GM13976 (cell line): ENCODE data around the gene SLC38A2.
A peak's percentile ranks its signal among the peaks of the same experiment; 100 is the strongest.
"Not testable (repeated sequence)": the region's sequence is repeated elsewhere in the genome, so short reads cannot be mapped to it uniquely, and the experiment has no call there.

ENCODE experiments used
- DNase-seq: peaks from one replicate; pipeline ENCODE4 v3.0.0; 2012; ENCODE audit warnings: low spot score
- in situ Hi-C: fragments of 300-500 bp; cut with MboI; formaldehyde crosslinking; loops from one replicate; pipeline ENCODE4 v1.12.0; 2022; ENCODE audit warnings: low sequenced_read_pairs, mixed read lengths, inconsistent platforms; ENCODE audit not compliant: unreplicated experiment
- TF ChIP-seq, protein P1 (sequence below): IDR thresholded peaks from 2 replicates; pipeline ENCODE4 v1.5.1; 2012; ENCODE audit warnings: borderline replicate concordance, mild to moderate bottlenecking; ENCODE audit not compliant: insufficient read depth; ENCODE audit errors: extremely low read depth, missing control alignments, control extremely low read depth

Gene SLC38A2

DNA sequence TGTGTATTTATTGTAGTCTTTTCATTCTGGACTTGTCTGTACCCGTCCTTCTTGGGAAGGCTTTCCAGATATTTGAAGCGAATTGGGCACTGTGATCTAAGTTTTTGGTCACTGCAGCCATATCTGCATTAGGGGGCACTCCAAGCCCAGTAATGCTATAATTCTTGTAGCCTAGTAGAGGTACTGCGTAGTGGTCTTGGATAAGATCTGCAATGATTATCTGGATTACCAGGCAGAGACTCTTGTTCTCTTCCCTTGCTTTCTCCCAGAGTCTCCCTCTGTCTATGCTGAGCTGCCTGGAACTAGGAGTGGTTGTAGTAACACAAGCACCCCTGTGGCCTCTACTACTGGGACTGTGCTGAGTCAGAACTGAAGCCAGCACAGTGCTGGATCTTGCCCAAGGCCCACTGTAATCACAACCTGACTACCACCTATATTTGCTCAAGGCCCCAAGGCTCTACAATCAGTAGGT lies 30.0 kb downstream of the SLC38A2 start:
- TF ChIP-seq, protein P1, sequence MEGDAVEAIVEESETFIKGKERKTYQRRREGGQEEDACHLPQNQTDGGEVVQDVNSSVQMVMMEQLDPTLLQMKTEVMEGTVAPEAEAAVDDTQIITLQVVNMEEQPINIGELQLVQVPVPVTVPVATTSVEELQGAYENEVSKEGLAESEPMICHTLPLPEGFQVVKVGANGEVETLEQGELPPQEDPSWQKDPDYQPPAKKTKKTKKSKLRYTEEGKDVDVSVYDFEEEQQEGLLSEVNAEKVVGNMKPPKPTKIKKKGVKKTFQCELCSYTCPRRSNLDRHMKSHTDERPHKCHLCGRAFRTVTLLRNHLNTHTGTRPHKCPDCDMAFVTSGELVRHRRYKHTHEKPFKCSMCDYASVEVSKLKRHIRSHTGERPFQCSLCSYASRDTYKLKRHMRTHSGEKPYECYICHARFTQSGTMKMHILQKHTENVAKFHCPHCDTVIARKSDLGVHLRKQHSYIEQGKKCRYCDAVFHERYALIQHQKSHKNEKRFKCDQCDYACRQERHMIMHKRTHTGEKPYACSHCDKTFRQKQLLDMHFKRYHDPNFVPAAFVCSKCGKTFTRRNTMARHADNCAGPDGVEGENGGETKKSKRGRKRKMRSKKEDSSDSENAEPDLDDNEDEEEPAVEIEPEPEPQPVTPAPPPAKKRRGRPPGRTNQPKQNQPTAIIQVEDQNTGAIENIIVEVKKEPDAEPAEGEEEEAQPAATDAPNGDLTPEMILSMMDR: peak; percentile 24
- no peak for DNase-seq
- in situ Hi-C loops: no loop called here

DNA sequence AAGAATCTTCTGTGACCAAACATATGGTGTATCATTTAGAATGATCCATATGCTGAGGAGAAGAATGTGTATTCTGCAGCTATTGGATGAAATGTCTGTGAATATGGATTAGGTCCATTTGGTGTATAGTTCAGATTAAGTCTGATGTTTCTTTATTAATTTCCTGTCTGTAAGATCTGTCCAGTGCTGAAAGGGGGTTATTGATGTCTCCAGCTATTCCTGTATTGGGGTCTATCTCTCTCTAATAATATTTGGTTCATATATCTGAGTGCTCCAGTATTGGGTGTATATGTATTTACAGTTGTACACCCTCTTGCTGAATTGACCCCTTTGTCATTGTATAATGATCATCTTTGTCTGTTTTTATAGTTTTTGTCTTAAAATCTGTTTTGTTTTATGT lies 33.5 kb downstream of the SLC38A2 start:
- in situ Hi-C loops: no loop called here
- no peak for DNase-seq
- TF ChIP-seq, protein P1: no peak

DNA sequence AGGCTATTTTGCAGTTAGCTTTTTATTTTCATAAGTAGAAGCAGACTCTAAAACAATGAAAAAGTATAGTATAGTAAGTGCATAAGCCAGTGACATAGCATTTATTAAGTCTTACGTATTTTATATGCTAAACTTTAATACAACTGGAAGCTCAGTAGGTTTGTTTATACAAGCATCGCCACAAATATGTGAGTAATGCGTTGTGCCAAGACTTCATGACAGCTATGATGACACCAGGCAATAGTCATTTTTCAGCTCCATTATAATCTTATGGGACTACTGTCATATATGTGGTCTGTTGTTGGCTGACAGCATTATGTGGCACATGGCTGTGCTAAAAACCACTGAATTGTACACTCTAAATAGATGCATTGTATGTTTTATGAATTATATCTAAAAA lies 40.3 kb downstream of the SLC38A2 start:
- DNase-seq: no peak
- in situ Hi-C loops: no loop called here
- TF ChIP-seq, protein P1: no peak

DNA sequence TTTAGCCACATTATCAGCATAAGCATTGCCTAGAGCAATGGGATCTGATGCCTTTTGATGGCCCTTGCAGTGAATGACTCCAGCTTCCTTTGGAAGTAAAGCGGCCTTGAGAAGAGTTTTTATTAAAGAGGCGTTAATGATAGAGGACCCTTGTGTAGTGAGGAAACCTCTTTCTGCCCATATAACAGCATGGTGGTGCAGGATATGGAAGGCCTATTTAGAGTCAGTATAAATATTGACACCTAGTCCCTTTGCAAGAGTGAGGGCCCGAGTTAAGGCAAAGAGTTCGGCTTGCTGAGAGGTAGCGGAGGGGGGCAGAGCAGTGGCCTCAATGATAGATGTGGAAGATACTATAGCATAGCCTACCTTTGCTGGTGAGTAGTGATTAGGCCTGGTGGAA lies 47.5 kb downstream of the SLC38A2 start:
- DNase-seq, in situ Hi-C loops: not testable (repeated sequence)

DNA sequence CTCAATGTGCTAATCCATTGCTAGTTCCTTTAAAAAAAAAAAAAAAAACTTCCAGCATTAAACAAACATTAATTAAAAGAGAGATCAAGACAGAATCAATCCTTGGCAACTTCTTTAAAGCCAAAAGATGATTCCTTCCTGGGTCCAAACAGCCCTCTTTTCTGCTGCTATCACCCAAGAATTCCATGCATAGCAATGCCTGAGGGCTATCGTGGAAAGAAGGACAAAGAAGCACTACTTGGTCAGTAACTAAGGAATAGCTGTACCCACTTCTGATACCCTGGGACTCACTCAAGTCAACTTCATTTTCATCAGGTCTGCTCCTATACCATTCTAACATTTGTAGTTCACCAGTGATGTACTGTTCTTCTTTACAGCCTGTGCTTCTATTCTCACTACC lies 51.8 kb downstream of the SLC38A2 start:
- in situ Hi-C loops: loop anchor here (25.0 kb wide), 1 partner anchor 667 kb away; no protein-coding TSS in a partner anchor
- DNase-seq: no peak
- TF ChIP-seq, protein P1: no peak

DNA sequence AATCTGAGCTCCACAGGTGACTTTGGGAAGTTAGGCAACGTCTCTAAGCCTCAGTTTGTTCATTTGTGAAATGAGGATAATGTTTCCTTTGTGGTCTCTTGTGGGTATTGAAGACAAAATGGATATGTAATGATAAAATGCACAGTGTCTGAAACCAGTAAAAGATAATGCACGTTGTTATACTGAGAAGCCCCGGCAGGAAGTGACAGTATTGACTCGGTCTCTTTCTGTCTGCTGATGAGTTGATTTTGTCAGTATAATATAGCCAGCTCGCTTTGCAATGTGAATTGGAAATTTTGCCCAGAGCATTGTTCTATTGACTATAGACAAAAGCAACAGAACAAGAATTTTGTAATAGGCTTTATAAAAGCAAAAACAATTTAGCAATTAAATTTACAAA lies 54.5 kb downstream of the SLC38A2 start:
- TF ChIP-seq, protein P1: no peak
- DNase-seq: no peak
- in situ Hi-C loops: loop anchor here (25.0 kb wide), 1 partner anchor 669 kb away; no protein-coding TSS in a partner anchor
